SH-SY5Y (cell line): ENCODE measurements around the gene NMU.

ENCODE experiments used
- GATA2 ChIP-seq: IDR thresholded peaks from 2 replicates; pipeline ENCODE4 v1.6.1; 2011; ENCODE audit warnings: mild to moderate bottlenecking, low read depth, low read length
- GATA3 ChIP-seq: IDR thresholded peaks from 2 replicates; pipeline ENCODE4 v1.6.1; 2011; ENCODE audit warnings: low read depth, mild to moderate bottlenecking, low read length, moderate library complexity

- TF ChIP-seq GATA3 (no peak), GATA2 (no peak)
Measured at GRCh38 chr4:55592014-55592413, 44.1 kb downstream of the NMU start, which contains the start of gene PDCL2.
